ENCODE measurements around the gene PGBD5.
"Not testable (repeated sequence)": the region's sequence is repeated elsewhere in the genome, so short reads cannot be mapped to it uniquely, and the experiment has no call there.

The PGBD5 gene, protein sequence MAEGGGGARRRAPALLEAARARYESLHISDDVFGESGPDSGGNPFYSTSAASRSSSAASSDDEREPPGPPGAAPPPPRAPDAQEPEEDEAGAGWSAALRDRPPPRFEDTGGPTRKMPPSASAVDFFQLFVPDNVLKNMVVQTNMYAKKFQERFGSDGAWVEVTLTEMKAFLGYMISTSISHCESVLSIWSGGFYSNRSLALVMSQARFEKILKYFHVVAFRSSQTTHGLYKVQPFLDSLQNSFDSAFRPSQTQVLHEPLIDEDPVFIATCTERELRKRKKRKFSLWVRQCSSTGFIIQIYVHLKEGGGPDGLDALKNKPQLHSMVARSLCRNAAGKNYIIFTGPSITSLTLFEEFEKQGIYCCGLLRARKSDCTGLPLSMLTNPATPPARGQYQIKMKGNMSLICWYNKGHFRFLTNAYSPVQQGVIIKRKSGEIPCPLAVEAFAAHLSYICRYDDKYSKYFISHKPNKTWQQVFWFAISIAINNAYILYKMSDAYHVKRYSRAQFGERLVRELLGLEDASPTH

DNA sequence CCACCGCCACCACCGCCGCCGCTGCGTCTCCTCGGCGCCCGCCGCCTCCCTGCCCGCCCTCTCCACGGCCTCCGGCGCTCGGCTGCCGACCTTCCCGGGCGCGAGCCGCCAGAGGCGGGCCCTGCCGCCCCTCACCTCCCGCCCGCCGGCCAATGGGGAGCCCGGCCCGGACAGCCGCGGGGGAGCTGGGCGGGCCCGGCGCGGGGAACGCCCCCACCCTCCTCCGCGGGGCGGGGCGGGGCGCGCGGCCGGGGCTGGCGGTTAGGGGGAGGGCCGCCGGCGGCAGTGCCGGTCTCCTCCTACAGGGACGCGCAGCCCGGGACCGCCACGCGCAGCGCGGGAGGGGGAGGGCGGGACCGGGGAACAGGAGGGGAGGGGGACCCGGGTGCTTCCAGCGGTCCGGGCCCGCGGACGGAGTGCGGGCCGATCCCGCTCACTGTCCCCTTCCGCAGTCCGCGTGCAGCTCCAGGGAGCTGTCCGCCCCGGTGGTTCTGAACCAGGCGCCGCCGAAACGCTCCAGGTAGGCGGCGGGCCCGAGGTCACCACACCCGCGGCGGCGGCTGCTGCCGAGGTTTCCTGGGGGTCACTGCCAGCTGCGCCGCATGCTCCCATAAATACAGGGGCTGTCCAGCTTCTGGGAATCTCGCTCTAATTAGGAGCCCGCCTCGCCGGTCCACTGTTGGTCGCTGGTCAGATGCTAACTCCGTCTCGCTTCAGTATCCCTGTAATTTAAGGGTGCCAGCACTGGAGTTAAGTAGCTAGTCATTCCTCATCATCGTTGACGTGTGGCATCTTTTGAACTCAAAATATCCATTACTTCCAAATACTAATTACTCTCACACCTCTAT, at the start of gene PGBD5:
Gene PGBD5 (minus strand): TSS at position 87 of the 848 bp plus-strand sequence. CDS start 404 bp downstream, outside the sequence.
- peak; percentile 67 for DNase-seq (ENCODE audit: insufficient read length, low spot score)
- no peak for FAIRE-seq

DNA sequence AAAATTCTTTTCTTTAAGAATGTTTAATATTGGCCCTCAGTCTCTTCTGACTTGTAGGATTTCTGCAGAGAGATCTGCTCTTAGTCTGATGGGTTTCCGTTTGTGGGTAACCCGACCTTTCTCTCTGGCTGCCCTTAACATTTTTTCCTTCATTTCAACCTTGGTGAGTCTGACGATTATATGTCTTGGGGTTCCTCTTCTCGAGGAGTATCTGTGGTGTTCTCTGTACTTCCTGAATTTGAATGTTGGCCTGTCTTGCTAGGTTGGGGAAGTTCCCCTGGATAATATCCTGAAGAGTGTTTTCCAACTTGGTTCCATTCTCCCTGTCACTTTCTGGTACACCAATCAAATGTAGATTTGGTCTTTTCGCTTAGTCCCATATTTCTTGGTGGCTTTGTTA, 48.8 kb upstream of the PGBD5 start:
- not testable (repeated sequence) for DNase-seq (ENCODE audit: insufficient read length, low spot score); FAIRE-seq

DNA sequence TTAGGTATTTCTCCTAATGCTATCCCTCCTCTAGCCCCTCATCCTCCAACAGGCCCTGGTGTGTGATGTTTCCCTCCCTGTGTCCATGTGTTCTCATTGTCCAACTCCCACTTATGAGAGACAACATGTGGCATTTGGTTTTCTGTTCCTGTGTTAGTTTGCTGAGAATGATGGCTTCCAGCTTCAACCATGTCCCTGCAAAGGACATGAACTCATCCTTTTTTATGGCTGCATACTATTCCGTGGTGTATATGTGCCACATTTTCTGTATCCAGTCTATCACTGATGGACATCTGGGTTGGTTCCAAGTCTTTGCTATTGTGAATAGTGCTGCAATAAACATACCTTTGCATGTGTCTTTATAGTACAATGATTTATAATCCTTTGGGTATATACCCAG, 44.6 kb upstream of the PGBD5 start:
- FAIRE-seq; DNase-seq (ENCODE audit: insufficient read length, low spot score): not testable (repeated sequence)

DNA sequence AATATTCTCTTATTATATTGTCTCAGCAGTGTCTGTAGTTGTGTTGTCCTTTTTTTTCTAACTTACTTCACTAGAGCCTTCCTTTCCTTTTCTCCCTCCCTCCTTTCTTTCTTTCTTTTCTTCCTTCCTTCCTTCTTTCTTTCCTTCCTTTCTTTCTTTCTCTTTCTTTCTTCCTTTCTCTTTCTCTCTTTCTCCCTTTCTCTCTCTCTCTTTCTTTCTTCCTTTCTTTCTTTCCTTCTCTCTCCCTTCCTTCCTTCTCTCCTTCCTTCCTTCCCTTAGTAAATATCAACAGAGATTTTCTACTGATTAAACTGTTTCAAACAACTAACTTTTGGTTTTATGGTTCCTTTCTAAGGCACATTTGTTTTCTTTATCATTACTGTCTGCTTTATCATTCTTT, 43.1 kb upstream of the PGBD5 start:
- FAIRE-seq = no peak

DNA sequence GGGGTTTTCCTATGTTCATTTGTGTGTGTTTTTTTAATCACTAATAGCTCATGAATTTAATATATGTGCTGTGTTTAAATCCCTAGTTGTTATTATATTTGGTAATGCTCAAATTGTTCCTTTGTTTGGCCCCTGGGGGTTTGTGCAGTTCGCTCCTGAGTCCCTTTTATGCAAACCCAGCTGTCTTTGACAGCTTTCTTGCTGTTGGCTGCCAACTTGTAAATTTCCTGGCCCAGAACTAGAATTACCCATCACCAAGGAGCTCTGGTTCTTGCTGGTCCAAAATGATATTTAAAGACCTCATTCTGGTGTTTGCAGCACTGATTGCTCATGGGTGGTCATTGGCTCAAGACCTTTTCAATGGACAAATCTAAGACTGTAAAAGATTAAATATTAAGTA, 39.6 kb upstream of the PGBD5 start:
- DNase-seq (ENCODE audit: insufficient read length, low spot score) (no peak), FAIRE-seq (no peak)

More for the DNA sequence above, 43.1 kb upstream of the PGBD5 start:
- DNase-seq (ENCODE audit: insufficient read length, low spot score) = no peak

DNA sequence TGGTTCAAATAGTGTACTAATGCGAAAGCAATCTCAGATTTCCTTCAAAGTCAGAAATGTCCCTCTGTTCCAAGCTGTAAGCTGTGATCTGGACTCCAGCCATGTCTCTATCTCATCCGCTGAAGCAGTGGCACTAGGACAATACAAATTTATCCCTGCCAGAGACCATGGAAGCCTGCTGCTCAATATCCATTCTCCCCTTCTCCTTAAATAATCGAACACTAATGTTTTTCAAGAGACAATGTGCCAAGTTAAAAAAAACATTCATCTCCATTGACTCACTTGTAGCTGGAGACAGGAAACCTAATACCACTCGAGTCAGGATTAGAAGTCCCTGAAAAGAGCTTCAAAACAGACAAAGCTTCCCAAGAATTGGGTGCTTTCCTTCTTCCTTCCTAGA, 38.5 kb upstream of the PGBD5 start:
- DNase-seq (ENCODE audit: insufficient read length, low spot score) (no peak), FAIRE-seq (no peak)

DNA sequence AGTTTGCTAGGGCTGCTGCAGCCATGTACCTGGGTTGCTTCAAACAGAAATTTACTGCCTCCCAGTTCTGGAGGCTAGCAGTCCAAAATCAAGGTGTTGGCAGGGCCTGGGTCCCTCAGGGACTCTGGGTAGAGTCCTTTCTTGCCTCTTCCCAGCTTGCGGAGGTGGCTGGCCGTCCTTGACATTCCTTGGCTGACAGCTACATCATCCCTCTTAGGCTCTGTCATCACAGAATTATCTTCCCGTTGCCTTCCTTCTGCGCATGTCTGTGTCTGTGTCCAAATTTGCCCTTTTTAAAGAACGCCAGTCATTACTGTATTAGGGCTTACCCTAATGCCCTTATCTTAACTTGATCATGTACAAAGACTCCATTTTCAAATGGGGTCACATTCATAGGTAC, 37.6 kb upstream of the PGBD5 start:
- DNase-seq (ENCODE audit: insufficient read length, low spot score) (no peak), FAIRE-seq (no peak)

DNA sequence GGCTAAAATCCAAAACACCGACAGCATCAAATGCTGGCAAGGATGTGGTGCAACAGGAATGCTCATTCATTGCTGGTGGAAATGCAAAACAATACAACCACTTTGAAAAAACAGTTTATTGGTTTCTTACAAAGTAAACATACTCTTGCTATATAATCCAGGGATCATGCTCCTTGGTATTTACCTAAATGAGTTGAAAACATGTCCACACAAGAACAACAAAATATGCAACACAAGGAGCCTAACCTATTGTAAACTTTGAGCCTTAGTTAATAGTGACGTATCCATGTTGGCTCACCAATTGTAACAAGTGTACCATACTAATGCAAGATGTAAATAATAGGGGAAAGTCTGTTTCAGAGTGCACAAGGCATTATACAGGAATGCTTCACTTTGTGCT, 37.2 kb upstream of the PGBD5 start:
- FAIRE-seq (no peak), DNase-seq (ENCODE audit: insufficient read length, low spot score) (no peak)

DNA sequence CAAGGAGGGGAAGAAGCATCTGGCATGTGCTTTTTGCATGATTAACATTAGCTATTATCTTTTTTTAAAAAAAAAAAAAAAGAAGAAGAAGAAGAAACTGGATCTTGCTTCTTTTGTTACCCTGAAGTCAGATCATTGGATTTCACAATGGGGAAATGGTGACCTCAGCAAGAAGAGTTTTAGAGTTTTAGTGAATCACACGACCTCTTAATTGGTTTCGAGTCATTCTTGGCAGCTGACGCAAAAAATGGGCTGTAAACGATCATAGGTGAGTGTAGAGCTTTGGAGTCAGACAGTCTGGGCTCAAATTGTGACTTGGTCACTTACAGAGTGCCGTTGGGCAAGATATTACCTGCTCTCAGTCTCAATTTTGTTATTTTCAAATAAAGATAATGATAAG, 33.3 kb upstream of the PGBD5 start:
- DNase-seq (ENCODE audit: insufficient read length, low spot score) (no peak), FAIRE-seq (no peak)

DNA sequence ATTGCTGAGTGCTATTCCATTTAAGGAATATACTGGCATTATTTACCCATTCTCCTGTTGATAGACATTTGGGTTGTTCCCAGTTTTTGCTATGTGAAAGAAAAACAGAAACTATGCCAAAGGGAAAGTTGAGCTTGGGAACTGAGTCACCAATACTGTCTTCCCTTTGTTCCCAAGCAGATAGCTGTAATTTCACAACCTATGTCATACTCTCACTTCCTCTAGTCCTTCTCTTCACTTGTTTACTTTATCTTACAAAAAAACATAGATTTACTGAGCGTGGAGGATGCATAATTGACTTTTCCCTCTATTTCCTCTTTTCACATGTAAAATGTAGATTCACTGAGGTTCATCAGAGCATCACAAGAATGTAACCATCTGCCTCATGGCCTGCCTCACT, 32.4 kb upstream of the PGBD5 start:
- no peak for FAIRE-seq
- DNase-seq (ENCODE audit: insufficient read length, low spot score) = no peak

DNA sequence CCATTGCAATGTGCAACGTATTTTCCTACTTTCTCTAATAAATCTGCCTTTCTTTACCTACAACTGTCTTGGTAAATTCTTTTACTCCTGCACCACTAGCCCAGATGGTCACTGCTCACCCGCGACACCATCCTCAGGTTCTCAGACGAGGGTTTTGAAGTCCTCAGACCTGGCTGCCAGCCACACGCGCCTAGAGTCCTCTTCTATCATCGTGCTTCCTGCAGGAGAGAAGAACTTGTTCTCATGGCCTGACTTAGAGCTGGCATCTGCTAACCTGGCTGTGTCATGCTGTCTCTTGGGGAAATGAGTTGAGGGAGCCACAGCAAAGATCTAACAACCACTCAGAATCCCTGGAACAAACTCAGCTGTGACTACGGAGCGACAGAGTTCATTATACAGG, 30.3 kb upstream of the PGBD5 start:
- DNase-seq (ENCODE audit: insufficient read length, low spot score) = no peak
- no peak for FAIRE-seq

DNA sequence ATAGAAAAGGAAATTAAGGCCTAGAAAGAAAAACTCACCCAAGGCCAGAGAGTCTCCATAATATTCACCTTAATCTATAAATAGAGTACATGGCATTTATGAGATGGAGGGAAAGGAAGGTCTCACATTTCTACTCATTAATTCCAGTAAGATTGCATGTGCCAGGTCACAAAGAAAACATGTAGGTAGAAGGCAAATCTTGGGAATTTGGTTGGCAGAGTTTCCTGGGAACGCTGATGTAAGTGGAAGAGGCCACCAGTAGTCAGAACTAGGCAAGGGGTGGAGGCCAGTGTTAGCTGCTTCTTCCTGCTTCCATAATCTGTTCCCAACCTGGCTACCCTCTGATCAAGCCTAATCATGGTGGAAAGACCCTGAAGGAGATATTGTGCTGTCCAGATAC, 29.2 kb upstream of the PGBD5 start:
- FAIRE-seq (no peak), DNase-seq (ENCODE audit: insufficient read length, low spot score) (no peak)

DNA sequence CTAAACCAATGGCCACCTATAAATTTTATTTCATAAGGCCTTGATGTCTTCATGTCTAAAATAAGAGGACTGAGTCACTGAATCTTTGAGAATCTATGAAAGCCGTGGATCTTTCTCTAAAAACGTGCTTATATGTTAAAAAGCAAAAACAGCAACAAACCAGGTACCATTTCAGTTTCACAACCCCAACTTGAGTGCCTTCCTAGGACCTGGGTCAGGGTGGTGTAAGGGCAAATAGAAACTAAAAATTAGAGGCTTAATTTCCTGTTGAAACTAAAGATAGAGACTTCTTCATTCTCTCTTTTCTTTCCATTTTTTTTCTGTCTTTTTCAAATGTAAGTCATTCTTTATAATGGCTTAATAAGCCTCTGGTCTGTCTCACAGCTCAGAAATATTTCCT, 27.2 kb upstream of the PGBD5 start:
- FAIRE-seq (no peak), DNase-seq (ENCODE audit: insufficient read length, low spot score) (no peak)

DNA sequence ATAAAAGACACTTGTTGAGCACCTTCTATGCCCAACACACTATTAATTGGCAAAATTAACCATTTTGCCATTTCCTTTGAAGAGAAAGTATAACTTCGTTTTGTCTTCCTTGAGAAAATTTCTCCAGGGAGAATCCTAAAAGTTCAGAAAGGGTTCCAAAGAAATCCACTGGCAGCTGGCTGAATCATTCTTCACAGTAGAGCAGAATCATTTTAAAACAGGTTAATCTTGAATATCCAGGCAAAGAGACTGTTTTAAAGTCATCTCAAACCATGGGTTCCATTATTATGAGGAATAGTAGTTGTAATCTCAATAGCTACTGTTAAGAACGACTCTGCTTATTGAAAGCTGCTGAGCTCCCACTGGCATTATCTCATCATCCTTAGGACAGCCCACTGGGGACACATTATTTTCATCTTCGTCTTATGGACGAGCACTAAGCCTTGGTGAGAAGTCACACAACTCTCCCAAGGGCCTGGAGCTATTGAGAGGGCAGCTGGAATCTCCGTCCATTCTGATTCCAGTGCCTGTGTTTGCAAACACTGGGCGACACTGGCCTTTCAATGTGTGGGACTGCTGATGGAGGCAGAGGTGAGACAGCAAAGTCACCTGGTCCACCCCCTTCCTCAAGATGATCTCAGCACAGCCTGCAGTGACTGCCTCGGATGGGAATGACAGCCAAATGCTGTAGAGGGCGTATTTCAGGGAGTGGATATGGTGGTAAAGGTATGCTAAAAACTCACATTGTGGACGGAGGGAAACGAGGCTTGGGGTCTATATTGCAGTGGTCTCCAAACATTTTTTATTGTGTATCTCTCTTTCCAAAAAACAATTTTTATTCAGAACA, 15.3 kb upstream of the PGBD5 start:
- no peak for FAIRE-seq
- DNase-seq (ENCODE audit: insufficient read length, low spot score) = no peak

DNA sequence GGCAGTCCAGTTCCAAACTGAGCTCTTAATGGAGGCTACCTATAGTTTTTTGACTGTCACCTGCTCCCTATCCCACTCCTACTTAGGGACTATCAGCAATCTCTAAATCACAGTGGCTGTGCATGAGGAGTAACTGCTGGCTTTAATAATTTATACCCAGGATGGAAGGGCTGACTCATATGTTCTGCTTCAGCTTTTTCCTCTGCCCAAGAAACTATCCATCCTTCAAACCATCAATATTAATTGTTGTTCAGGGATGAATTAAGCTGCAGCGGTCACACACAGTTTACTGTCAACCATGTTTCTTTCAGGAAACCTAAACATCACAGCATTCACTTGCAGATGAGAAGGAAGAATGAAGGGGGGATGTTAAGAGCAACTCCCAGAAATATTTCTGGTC, 9.0 kb upstream of the PGBD5 start:
- no peak for FAIRE-seq
- no peak for DNase-seq (ENCODE audit: insufficient read length, low spot score)

DNA sequence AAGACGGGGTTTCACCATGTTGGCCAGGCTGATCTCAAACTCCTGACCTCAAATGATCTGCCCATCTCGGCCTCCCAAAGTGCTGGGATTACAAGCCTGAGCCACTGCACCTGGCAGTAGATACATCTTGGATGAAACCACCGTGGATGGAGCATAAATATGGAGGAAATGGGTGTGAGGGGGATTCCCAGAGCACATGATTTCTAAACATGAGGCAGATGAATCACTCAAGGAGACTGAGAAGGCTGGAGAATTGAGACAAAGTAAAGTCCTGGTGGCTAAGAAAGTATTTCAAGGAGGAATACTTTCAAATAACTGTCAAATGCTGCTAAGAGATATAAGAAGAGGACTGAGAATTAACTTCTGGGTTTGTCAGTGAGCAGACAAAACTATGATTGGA, 5.4 kb upstream of the PGBD5 start:
- DNase-seq (ENCODE audit: insufficient read length, low spot score) (no peak), FAIRE-seq (no peak)

DNA sequence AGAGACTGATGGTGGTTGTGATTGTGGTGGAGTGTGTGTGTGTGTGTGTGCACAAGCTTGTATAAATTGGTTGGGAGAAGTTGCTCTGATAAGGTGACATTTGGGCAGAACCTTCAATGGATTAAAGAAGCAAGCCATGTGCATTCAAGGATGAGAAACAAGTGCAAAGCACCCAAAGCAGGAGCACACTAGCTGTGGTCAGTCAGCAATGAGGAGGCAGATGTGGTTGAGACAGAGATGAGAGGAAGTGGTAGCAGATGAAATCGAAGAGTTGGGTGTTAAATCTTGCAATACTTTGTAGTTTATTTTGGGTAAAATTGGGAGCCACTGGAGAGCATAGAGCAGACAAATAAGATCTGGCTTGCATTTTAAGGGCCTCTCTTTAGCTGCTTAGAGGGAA, 4.4 kb upstream of the PGBD5 start:
- FAIRE-seq = no peak
- DNase-seq (ENCODE audit: insufficient read length, low spot score) = no peak

DNA sequence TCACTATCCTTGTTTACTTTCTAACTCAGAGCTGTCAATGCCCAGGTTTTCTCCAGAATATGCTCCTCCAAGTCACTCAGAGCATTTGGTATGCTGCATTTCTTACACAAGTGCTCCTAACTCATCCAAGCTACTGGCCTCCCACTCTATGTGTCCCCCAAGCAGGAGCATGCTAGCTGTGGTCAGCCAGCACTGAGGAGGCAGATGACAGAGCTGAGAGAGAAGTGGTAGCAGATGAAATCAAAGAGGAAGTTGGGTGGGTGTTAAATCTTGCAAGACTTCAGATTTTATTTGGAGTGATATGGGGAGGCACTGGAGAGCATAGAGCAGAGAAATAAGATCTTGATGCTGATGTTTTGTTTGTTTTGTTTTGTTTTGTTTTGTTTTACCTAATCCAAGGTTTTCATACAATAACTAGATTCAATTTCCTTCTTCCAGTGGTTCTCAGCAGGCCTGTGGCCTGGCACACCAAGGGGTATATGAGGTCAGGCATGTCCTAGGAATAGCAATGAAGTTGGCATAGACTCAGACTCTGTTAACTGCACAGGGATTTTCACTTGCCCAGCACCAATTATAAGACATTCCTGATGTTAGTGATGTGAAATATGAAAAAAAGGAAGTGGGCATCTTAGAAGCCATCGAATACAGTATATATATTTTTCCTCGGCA, 3.1 kb upstream of the PGBD5 start:
- FAIRE-seq (no peak), DNase-seq (ENCODE audit: insufficient read length, low spot score) (no peak)

DNA sequence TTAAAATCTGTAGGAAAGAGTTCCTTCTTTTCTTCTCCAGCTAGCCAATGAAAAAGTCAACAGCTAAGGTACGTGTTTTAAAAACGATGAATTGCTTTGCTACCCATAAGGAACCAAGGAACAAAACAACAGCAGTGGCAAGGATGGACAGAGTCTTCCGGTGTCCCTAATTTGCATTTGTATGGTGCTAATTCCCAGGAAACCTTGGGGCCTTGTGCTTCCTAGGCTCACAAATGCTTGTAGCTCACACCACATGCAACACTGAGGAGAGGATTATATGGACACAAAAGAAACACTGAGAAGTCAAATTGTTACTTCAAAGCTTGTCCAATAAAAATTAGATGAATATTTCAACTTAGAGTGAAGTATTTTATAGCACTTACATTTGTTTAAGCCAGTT, 1.8 kb upstream of the PGBD5 start:
- FAIRE-seq (no peak), DNase-seq (ENCODE audit: insufficient read length, low spot score) (no peak)

Data from HTR-8/SVneo (cell line).